H1 (cell line): ENCODE data around the gene NECTIN1.

ENCODE experiments used
- ATF3 ChIP-seq: IDR thresholded peaks from 2 replicates; pipeline ENCODE4 v1.6.1; 2011; ENCODE audit warnings: low read depth, mild to moderate bottlenecking, low read length; ENCODE audit not compliant: insufficient read depth
- TAF1 ChIP-seq: IDR thresholded peaks from 2 replicates; pipeline ENCODE4 v1.6.1; 2011; ENCODE audit warnings: mild to moderate bottlenecking, low read depth, low read length

- no peak for TF ChIP-seq TAF1
- TF ChIP-seq ATF3 = no peak
These were observed 6.7 kb downstream of the NECTIN1 start for GRCh38 chr11:119722281-119722794.
